ENCODE measurements around the gene GHRHR. TPM values are rescaled to one million over a fixed set of nuclear protein-coding genes. Genes with fewer than 3 reads are reported as not detected.

Gene GHRHR
- total RNA-seq, 6 donors from 2014 or later: 0.67 to 3.1 (median 1.1) TPM; not detected in 2

DNA sequence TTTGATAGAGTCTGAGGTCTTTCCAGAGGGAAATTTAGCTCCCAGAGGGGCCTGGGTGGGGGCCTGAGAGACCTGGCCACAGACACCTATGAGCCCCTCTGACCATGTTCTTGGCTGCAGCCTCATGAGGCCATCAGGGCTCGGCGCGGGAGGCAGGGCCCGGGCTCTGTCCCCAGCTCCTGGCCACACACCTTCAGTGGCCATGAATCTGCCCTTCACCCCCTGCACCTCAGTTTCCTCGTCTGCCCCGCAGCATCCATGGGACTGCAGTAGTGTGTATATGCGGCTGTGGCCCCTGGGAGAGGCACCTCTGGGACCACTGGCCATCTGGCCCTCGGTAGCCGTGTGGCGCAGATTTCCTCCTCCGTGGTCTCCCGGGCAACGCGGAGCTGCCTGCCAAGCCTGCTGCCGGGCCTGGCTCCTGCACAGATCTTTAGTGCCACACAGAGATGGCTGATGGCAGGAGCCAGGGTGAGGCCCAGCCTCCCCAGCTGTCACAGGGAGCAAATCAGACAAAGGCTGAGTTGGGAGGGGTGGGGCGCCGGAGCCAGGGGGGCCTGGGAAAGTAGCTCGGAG, 64.8 kb downstream of the GHRHR start:
- TF ChIP-seq POLR2A (IDR thresholded peaks at IDR 0.05) (no peak), EP300 (IDR thresholded peaks at IDR 0.05) (no peak), POLR2AphosphoS5 (IDR thresholded peaks at IDR 0.05) (no peak)
- TF ChIP-seq, protein P1, sequence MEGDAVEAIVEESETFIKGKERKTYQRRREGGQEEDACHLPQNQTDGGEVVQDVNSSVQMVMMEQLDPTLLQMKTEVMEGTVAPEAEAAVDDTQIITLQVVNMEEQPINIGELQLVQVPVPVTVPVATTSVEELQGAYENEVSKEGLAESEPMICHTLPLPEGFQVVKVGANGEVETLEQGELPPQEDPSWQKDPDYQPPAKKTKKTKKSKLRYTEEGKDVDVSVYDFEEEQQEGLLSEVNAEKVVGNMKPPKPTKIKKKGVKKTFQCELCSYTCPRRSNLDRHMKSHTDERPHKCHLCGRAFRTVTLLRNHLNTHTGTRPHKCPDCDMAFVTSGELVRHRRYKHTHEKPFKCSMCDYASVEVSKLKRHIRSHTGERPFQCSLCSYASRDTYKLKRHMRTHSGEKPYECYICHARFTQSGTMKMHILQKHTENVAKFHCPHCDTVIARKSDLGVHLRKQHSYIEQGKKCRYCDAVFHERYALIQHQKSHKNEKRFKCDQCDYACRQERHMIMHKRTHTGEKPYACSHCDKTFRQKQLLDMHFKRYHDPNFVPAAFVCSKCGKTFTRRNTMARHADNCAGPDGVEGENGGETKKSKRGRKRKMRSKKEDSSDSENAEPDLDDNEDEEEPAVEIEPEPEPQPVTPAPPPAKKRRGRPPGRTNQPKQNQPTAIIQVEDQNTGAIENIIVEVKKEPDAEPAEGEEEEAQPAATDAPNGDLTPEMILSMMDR (IDR thresholded peaks at IDR 0.05): no peak
- no peak for ATAC-seq (ENCODE audit: low FRiP score in 2 of 2)
- Histone ChIP-seq H3K27ac (no peak overlapping the region), H3K27me3 (no peaks in the 10 kb centered on the region), H3K36me3 (no peaks in the 10 kb centered on the region), H3K4me1 (peaks cover 0 to 6% (median 3%) of the 10 kb centered on the region in 4 donors), H3K9me3 (no peaks in the 10 kb centered on the region), H3K4me3 (no peak overlapping the region)
- WGBS, 2 donors: 93 to 94% methylated on average over 14 to 18 of the region's 18 CpGs
- peak in 1 of 2 donors; percentile 63 for DNase-seq

Other genes with a start within 250 kb of the GHRHR start
- gene INMT, start 211.8 kb upstream of the GHRHR start, total RNA-seq: 100 to 1,000 TPM in 5 of 6 donors, 10 to 100 TPM in 1; 70.5 to 447 (median 322) TPM
- gene MINDY4, start 192.5 kb upstream of the GHRHR start, total RNA-seq: 10 to 100 TPM in 5 of 6 donors, 1 to 10 TPM in 1; 7.7 to 43.0 (median 19.4) TPM
- 1,000 to 10,000 TPM in 1 of 6 donors, 100 to 1,000 TPM in 5; 113 to 1,228 (median 802) TPM for gene AQP1, start 52.1 kb upstream of the GHRHR start, total RNA-seq
- gene ADCYAP1R1, start 88.4 kb downstream of the GHRHR start, total RNA-seq: 1 to 10 TPM in 1 of 6 donors, under 1 TPM in 5; under 0.01 to 1.3 (median 0.13) TPM